ENCODE data around the gene CCR6.

- TF ChIP-seq POLR2A (IDR thresholded peaks at IDR 0.05; ENCODE audit: control extremely low read depth in 1 of 2, low read depth in 2 of 2, low read length in 2 of 2) = no peak
- no peak for TF ChIP-seq GABPA (IDR thresholded peaks at IDR 0.05; ENCODE audit: borderline replicate concordance, insufficient read depth, low read length)
- no peak for TF ChIP-seq KDM1A (IDR thresholded peaks at IDR 0.05; ENCODE audit: borderline replicate concordance, low read length)
- TF ChIP-seq POLR2AphosphoS5 (IDR thresholded peaks at IDR 0.05; ENCODE audit: low read depth, low read length) = no peak
Observed at GRCh38 chr6:167077241-167077932, 45.5 kb upstream of the CCR6 start.

Data from H1 (cell line).